GM12878 (cell line): ENCODE results near the gene DIAPH1. TPM values are rescaled to one million over a fixed set of nuclear protein-coding genes. Genes with fewer than 3 reads are reported as not detected.

Source experiments
- ATAC-seq: fragments of 200-7000 bp; cut with Tn5 transposase; 3 replicates; pipeline ENCODE4 v1.9.1; 2020; ENCODE audit warnings: mild to moderate bottlenecking, moderate library complexity
- BruUV-seq: library from RNA; stranded (reverse); fragments of 400-500 nt; replicated peaks from 2 replicates; lab custom pipeline; 2021; lab: Mats Ljungman, UMichigan
- CTCF ChIA-PET: fragments of 300-600 bp; sonication (Branson Sonifier 250); formaldehyde crosslinking; extraction: SDS; loops from one replicate; lab custom pipeline; 2021; ENCODE audit warnings: inconsistent platforms; lab: Yijun Ruan, JAX
- POLR2A ChIA-PET: fragments of 350-600 bp; formaldehyde crosslinking; extraction: SDS; loops from one replicate; lab custom pipeline; 2021; ENCODE audit warnings: inconsistent platforms; lab: Charles Lee
- RAD21 ChIA-PET: fragments of 300-600 bp; sonication (Branson Sonifier 250); formaldehyde crosslinking; loops from one replicate; lab custom pipeline; 2023; ENCODE audit warnings: antibody characterized with exemption; ENCODE audit not compliant: unreplicated experiment; lab: Charles Lee
- SMC1A ChIA-PET: fragments of 300-600 bp; sonication (Branson Sonifier 250); formaldehyde crosslinking; loops from one replicate; lab custom pipeline; 2023; ENCODE audit not compliant: unreplicated experiment, uncharacterized antibody; lab: Charles Lee
- DNase-seq: peaks from one replicate; pipeline ENCODE4 v3.0.0-alpha.2; 2011; ENCODE audit warnings: low read depth, low spot score
- FAIRE-seq: peaks from 3 replicates; lab custom pipeline; 2011; peaks lifted over from hg19 to GRCh38; lab: Jason Lieb, UNC
- H2AFZ ChIP-seq: 2 replicates; pipeline ENCODE4 v1.6.0; 2011; ENCODE audit warnings: low read depth, low read length, control low read depth; ENCODE audit not compliant: control insufficient read depth
- H3K27ac ChIP-seq: 2 replicates; pipeline ENCODE4 v1.5.1; 2011; ENCODE audit warnings: control low read depth; ENCODE audit not compliant: control insufficient read depth, insufficient read depth
- H3K27me3 ChIP-seq, 2 experiments: replicated peaks in 1 of 2; 2 replicates each; pipeline versions ENCODE4 v1.6.0 to v1.6.1; 2011; ENCODE audit warnings: low read length in 1 of 2; ENCODE audit not compliant: control insufficient read depth in 2 of 2, insufficient read depth in 2 of 2
- H3K36me3 ChIP-seq, 2 experiments: 2 replicates each; pipeline ENCODE4 v1.5.1; 2011; ENCODE audit warnings: low read length in 1 of 2; ENCODE audit not compliant: control insufficient read depth in 2 of 2, insufficient read depth in 2 of 2
- H3K4me1 ChIP-seq: 2 replicates; pipeline ENCODE4 v1.6.1; 2011; ENCODE audit warnings: mild to moderate bottlenecking, low read length, moderate library complexity, mixed read lengths; ENCODE audit not compliant: control insufficient read depth, insufficient read depth
- H3K4me2 ChIP-seq: 2 replicates; pipeline ENCODE4 v1.6.0; 2011; ENCODE audit warnings: control low read depth; ENCODE audit not compliant: control insufficient read depth, insufficient read depth
- H3K4me3 ChIP-seq: fragments of 200-600 bp; sonication (generic); 2 replicates; pipeline ENCODE4 v1.5.1; 2016
- H3K79me2 ChIP-seq: 2 replicates; pipeline ENCODE4 v1.6.0; 2011; ENCODE audit warnings: low read length; ENCODE audit not compliant: control insufficient read depth, insufficient read depth
- H3K9ac ChIP-seq: 2 replicates; pipeline ENCODE4 v1.8.0; 2011; ENCODE audit warnings: low read length, control low read depth, mixed read lengths; ENCODE audit not compliant: control insufficient read depth, insufficient read depth
- H3K9me3 ChIP-seq: replicated peaks from 3 replicates; pipeline ENCODE4 v1.5.1; 2011; ENCODE audit warnings: mild to moderate bottlenecking, low read length; ENCODE audit not compliant: control insufficient read depth, insufficient read depth
- H4K20me1 ChIP-seq: 2 replicates; pipeline ENCODE4 v1.6.0; 2011; ENCODE audit not compliant: control insufficient read depth, insufficient read depth
- ATF3 ChIP-seq: IDR thresholded peaks from 2 replicates; pipeline ENCODE4 v1.6.1; 2011; ENCODE audit warnings: low read depth, mild to moderate bottlenecking, low read length, moderate library complexity, borderline replicate concordance; ENCODE audit errors: extremely low read depth
- BCL11A ChIP-seq: IDR thresholded peaks from 2 replicates; pipeline ENCODE4 v1.6.1; 2011; ENCODE audit warnings: low read depth, low read length
- E4F1 ChIP-seq: fragments of 450-650 bp; IDR thresholded peaks from 2 replicates; pipeline ENCODE4 v1.6.1; 2018; ENCODE audit warnings: borderline replicate concordance, mild to moderate bottlenecking; ENCODE audit not compliant: partially characterized antibody
- EED ChIP-seq: sonication (generic); IDR thresholded peaks from 2 replicates; pipeline ENCODE4 v1.6.1; 2016; ENCODE audit warnings: antibody characterized with exemption, low read depth
- EP300 ChIP-seq, 2 experiments: fragments of 150-350 bp in 1 of 2; IDR thresholded peaks; 2 replicates each; pipeline ENCODE4 v1.6.1; 2011 to 2012; ENCODE audit warnings: low read depth in 2 of 2, low read length in 2 of 2, borderline replicate concordance in 1 of 2, improper control_type of control experiment in 1 of 2, inconsistent platforms in 1 of 2; ENCODE audit not compliant: control insufficient read depth in 1 of 2
- FOS ChIP-seq: IDR thresholded peaks from 3 replicates; pipeline ENCODE4 v1.6.1; 2011; ENCODE audit warnings: borderline replicate concordance; ENCODE audit not compliant: insufficient read length; ENCODE audit errors: extremely low read depth
- FOXK2 ChIP-seq: fragments of 450-650 bp; IDR thresholded peaks from 2 replicates; pipeline ENCODE4 v1.6.1; 2017; ENCODE audit warnings: mild to moderate bottlenecking, moderate library complexity
- GATAD2B ChIP-seq: fragments of 450-650 bp; conservative IDR thresholded peaks from 2 replicates; pipeline ENCODE4 v1.6.1; 2017; ENCODE audit warnings: low read depth, mild to moderate bottlenecking, moderate library complexity
- HCFC1 ChIP-seq: fragments of 150-350 bp; IDR thresholded peaks from 2 replicates; pipeline ENCODE4 v1.6.1; 2014; ENCODE audit warnings: low read length
- HDAC6 ChIP-seq: fragments of 200-600 bp; sonication (generic); IDR thresholded peaks from one replicate; pipeline ENCODE4 v1.8.0; 2017; ENCODE audit warnings: antibody characterized with exemption; ENCODE audit not compliant: unreplicated experiment
- HDGF ChIP-seq: fragments of 450-650 bp; IDR thresholded peaks from 2 replicates; pipeline ENCODE4 v1.6.1; 2016; ENCODE audit warnings: antibody characterized with exemption
- JUNB ChIP-seq: IDR thresholded peaks from 2 replicates; pipeline ENCODE4 v1.6.1; 2016; ENCODE audit warnings: antibody characterized with exemption, mild to moderate bottlenecking
- JUND ChIP-seq: IDR thresholded peaks from 2 replicates; pipeline ENCODE4 v1.6.1; 2012; ENCODE audit warnings: low read depth, mild to moderate bottlenecking, low read length, improper control_type of control experiment, moderate library complexity
- MTA2 ChIP-seq: fragments of 450-650 bp; IDR thresholded peaks from 2 replicates; pipeline ENCODE4 v1.6.1; 2016; ENCODE audit warnings: low read depth, mild to moderate bottlenecking, moderate library complexity
- PAX8 ChIP-seq: fragments of 450-650 bp; IDR thresholded peaks from 2 replicates; pipeline ENCODE4 v1.6.1; 2017; ENCODE audit warnings: mild to moderate bottlenecking, moderate library complexity
- USF1 ChIP-seq: IDR thresholded peaks from 2 replicates; pipeline ENCODE4 v1.6.1; 2011; ENCODE audit warnings: borderline replicate concordance, low read depth, mild to moderate bottlenecking, moderate library complexity, mixed read lengths, low read length; ENCODE audit not compliant: insufficient read depth; ENCODE audit errors: extremely low read length
- ZNF207 ChIP-seq: fragments of 450-650 bp; IDR thresholded peaks from 2 replicates; pipeline ENCODE4 v1.6.1; 2014; ENCODE audit warnings: antibody characterized with exemption, mild to moderate bottlenecking, borderline replicate concordance
- WGBS: methylation state at CpG from one replicate; pipeline ENCODE4 v1.1.6; 2016; ENCODE audit warnings: low lambda C conversion rate; ENCODE audit not compliant: insufficient replicate concordance, insufficient coverage; ENCODE audit errors: missing lambda C conversion rate; 5-methylcytosine and 5-hydroxymethylcytosine counted together
- in situ Hi-C: fragments of 300-500 bp; cut with MboI; formaldehyde crosslinking; loops from 9 replicates; pipeline ENCODE4 v1.14.3; 2018; ENCODE audit warnings: mixed read lengths
- intact Hi-C: fragments of 100-400 bp; cut with micrococcal nuclease; formaldehyde crosslinking; loops from one replicate; pipeline ENCODE4 v1.14.2; 2022; ENCODE audit not compliant: unreplicated experiment
- polyA plus RNA-seq, 11 experiments: library from polyadenylated mRNA; depleted of rRNA in 4 of 11; unstranded in 6 of 11; stranded (reverse) in 5 of 11; fragments of >200 nt; fragmentation: Nextera tagmentation in 4 of 11; fragmentation: Illumina TruSeq in 1 of 11; extraction: Ambion mirVana in 4 of 11; extraction: Trizol in 1 of 11; gene quantifications; 1 replicate in 1 of 11; 2 replicates in 10 of 11; pipeline versions ENCODE4 v1.2.1 to v1.2.3, GENCODE V29; 2011 to 2016; ENCODE audit warnings: inconsistent platforms in 2 of 11, missing spikeins in 2 of 11, low read depth in 1 of 11
- total RNA-seq, 4 experiments: library from RNA; depleted of rRNA in 3 of 4; stranded (reverse); fragments of >200 nt in 3 of 4; fragmentation: Illumina TruSeq in 1 of 4; extraction: Trizol in 1 of 4; gene quantifications; 2 replicates each; pipeline versions ENCODE4 v1.2.1 to v1.2.3, GENCODE V29; 2013 to 2021

The DIAPH1 gene
- total and polyA plus RNA-seq, 10 of the 15 experiments (the other 5 are each of a cell fraction or from before 2014, with no cell fraction given): 37.8 to 168 (median 59.0) TPM

GRCh38 chr5:141662028-141662427, 43.2 kb upstream of the DIAPH1 start:
- no peak overlapping the region for H3K4me3 ChIP-seq
- no peak overlapping the region for H3K4me2 ChIP-seq
- in situ Hi-C loops: no loop called here
- no peak overlapping the region for H2AFZ ChIP-seq
- no peaks in the 10 kb centered on the region for H3K36me3 ChIP-seq
- ChIA-PET CTCF (no interaction called here), RAD21 (interaction anchor here (1.3 kb wide), 1 partner anchor 30 kb away, joined by 5 read pairs; no protein-coding TSS in a partner anchor), POLR2A (no interaction called here), SMC1A (interaction anchor here (1.6 kb wide), 1 partner anchor 70 kb away, joined by 5 read pairs; no protein-coding TSS in a partner anchor)
- H3K9me3 ChIP-seq: no peaks in the 10 kb centered on the region
- whole genome bisulfite sequencing: 59% methylated on average over 17 of the region's 17 CpGs
- BruUV-seq: no TSS peak
- no peaks in the 10 kb centered on the region for H3K79me2 ChIP-seq
- ATAC-seq (no peak), DNase-seq (no peak), FAIRE-seq (no peak)
- H3K27ac ChIP-seq: no peak overlapping the region
- TF ChIP-seq USF1: no peak
- no peak for TF ChIP-seq ATF3
- TF ChIP-seq GATAD2B: no peak
- no peak for TF ChIP-seq HCFC1
- TF ChIP-seq BCL11A: no peak
- TF ChIP-seq FOXK2: no peak
- TF ChIP-seq JUND: no peak
- no peak for TF ChIP-seq FOS
- no peak for TF ChIP-seq PAX8
- no peak for TF ChIP-seq HDGF
- no peak for TF ChIP-seq EP300 (IDR thresholded peaks at IDR 0.05; ENCODE audit: borderline replicate concordance in 1 of 2, control insufficient read depth in 1 of 2, low read depth in 2 of 2, low read length in 2 of 2)
- no peak for TF ChIP-seq EED
- no peak for TF ChIP-seq E4F1
- no peak for TF ChIP-seq HDAC6
- TF ChIP-seq MTA2: no peak
- no peak for TF ChIP-seq JUNB
- TF ChIP-seq ZNF207: no peak
- H3K27me3 ChIP-seq: no peaks in the 10 kb centered on the region
- no peaks in the 10 kb centered on the region for H4K20me1 ChIP-seq
- no peaks in the 10 kb centered on the region for H3K4me1 ChIP-seq
- intact Hi-C loops: loop anchor here (10.0 kb wide), 1 partner anchor 303 kb away; the partner anchor contains the start of gene RNF14
- H3K9ac ChIP-seq: no peak overlapping the region
